ENCODE measurements around the gene C1orf56.
A peak's percentile ranks its signal among the peaks of the same experiment; 100 is the strongest.

- TF ChIP-seq, protein P1, sequence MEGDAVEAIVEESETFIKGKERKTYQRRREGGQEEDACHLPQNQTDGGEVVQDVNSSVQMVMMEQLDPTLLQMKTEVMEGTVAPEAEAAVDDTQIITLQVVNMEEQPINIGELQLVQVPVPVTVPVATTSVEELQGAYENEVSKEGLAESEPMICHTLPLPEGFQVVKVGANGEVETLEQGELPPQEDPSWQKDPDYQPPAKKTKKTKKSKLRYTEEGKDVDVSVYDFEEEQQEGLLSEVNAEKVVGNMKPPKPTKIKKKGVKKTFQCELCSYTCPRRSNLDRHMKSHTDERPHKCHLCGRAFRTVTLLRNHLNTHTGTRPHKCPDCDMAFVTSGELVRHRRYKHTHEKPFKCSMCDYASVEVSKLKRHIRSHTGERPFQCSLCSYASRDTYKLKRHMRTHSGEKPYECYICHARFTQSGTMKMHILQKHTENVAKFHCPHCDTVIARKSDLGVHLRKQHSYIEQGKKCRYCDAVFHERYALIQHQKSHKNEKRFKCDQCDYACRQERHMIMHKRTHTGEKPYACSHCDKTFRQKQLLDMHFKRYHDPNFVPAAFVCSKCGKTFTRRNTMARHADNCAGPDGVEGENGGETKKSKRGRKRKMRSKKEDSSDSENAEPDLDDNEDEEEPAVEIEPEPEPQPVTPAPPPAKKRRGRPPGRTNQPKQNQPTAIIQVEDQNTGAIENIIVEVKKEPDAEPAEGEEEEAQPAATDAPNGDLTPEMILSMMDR (IDR thresholded peaks at IDR 0.05; ENCODE audit: low read depth, low read length, missing input control) = peak; percentile 53
- TF ChIP-seq FOXA1 (IDR thresholded peaks at IDR 0.05) = no peak
- TF ChIP-seq TAF1 (conservative IDR thresholded peaks at IDR 0.05) = no peak
- no peak for TF ChIP-seq GABPA (IDR thresholded peaks at IDR 0.05 in 1 of 2, conservative IDR thresholded peaks at IDR 0.05 in 1 of 2)
- no peak for TF ChIP-seq NR2F2 (IDR thresholded peaks at IDR 0.05)
These were observed 534 bp downstream of the C1orf56 start for GRCh38 chr1:151047925-151048644.
